Measurements from ENCODE around the gene C6orf62. TPM values are rescaled to one million over a fixed set of nuclear protein-coding genes. Genes with fewer than 3 reads are reported as not detected.
"Not testable (repeated sequence)": the region's sequence is repeated elsewhere in the genome, so short reads cannot be mapped to it uniquely, and the experiment has no call there.

The C6orf62 gene
- polyA plus RNA-seq, 12 donors, result 64.5 to 204 (median 93.1) TPM

DNA sequence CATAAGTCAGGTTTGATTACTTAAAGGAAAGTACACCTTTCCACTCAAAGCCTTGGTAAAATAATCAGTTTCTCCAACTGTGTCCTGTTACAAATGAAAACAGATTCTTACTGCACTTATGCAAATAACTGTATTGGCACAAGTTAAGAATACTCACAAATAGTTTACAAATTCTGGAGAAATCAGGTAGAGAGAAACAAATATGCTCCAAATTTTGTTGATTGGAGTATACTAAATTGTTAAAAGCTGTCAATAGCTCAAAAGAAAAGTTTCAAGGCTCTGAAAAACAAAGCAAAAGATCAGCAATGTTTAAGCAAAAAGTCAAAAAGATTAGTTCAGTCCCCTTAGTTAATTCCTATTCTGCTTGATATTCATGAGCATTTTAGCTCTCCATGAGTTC, 48.5 kb downstream of the C6orf62 start:
- DNase-seq, result not testable (repeated sequence)

DNA sequence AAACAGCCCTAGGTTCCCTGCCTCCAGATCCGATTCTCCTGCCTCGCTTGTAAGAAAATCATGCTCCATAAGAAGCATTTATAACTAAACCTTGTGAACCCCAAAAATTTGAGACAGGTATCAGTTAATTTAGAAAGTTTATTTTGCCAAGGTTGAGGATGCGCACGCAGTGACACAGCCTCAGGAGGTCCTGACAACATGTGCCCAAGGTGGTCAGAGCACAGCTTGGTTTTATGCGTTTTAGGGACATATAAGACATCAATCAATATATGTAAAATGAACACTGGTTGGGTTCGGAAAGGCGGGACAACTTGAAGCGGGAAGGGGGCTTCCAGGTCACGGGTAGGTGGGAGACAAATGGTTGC, 50.0 kb downstream of the C6orf62 start:
- DNase-seq, result no peak

DNA sequence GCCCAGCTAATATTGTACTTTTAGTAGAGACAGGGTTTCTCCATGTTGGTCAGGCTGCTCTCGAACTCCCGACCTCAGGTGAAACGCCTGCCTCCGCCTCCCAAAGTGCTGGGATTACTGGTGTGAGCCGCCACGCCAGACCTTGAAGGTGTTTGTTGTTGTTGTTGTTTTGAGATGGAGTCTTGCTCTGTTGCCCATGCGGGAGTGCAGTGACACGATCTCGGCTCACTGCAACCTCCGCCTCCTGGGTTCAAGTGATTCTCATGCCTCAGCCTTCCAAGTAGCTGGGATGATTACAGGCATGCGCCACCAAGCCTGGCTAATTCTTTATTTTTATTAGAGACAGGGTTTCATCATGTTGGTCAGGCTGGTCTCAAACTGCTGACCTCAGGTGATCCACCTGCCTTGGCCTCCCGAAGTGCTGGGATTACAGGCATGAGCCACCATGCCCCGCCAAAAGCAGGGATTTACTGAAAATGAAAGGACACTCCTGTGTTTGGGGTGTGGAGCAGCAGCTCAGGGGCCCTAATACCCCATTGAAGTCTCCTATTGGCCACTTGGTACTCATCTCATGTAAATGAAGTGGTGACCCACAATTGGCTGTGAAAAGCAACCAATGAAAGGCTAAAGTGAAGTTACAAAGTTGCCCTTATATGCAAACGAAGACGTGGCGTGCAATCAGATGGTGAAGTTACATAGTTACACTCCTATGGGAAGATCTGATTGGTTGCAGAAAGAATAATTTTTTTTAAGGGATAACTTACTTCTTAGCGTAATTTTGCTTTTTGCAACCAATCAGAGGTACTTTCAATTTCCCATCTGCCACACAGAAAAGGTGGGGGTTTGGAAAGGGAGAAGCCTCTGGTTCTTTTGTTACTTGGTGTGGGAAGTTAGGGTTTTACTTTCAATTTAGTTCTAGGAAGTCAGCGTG, 50.6 kb downstream of the C6orf62 start:
- not testable (repeated sequence) for DNase-seq

DNA sequence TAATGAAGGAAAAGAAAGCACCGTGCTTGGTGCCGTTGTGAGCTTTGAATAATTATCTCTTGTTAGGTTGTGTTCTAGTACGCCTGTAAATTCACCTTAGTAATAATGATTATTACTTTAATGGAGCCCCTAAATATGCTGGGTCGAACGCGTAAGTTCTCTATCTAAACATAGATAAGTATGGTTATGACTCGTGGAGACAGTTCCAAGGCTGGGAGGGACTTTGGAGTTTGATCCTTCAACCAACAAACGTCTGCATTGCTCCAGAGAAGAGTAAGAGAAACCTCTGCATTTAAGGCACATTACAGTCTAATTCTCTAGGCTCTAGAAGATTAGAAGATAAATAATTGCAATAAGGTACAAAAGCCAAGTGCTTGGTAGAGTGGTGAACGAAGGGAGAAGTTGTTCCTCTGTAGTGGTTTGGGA, 51.6 kb downstream of the C6orf62 start:
- DNase-seq, result no peak

DNA sequence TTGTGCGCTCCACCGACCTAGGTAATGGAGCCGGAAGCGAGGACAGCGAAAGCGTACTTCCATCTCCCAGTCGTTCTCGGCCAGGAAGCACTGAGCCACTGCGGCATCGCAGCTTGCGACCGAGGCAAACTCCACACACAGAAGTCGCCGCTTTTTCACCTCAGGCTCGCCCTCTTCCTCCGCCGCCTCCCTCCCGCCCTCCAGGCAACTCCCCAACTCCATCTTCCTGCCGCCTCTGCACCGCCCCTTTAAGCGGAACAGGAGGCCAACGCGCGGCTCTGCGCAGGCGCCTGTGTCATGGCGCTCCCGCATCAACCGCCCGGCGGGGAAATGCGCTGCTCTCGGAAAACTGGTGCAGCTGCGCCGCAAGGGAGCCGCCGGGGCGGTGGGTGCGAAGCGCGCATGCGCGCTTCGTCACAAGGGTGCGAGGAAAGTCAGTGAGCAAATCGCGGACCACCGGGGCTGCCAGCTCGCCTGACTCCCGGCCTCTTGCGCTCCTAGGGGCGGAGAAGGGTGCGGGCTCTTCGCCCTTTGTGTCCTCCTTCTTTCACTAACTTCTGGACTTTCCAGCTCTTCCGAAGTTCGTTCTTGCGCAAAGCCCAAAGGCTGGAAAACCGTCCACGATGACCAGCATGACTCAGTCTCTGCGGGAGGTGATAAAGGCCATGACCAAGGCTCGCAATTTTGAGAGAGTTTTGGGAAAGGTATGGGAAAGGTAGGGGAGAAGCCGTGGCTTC, 52.1 kb downstream of the C6orf62 start, which contains the start of the genes ACOT13 and TDP2:
TSS of gene ACOT13 (plus strand) at position 437 of the 737 bp plus-strand sequence. CDS start at position 624, 187 bp downstream.
TSS of gene TDP2 (minus strand) at position 259 of the 737 bp plus-strand sequence. CDS start at position 222, 37 bp downstream.
- DNase-seq, result peak; percentile 99

GRCh38 chr6:24666097-24666640, 52.8 kb downstream of the C6orf62 start:
- DNase-seq, result no peak

DNA sequence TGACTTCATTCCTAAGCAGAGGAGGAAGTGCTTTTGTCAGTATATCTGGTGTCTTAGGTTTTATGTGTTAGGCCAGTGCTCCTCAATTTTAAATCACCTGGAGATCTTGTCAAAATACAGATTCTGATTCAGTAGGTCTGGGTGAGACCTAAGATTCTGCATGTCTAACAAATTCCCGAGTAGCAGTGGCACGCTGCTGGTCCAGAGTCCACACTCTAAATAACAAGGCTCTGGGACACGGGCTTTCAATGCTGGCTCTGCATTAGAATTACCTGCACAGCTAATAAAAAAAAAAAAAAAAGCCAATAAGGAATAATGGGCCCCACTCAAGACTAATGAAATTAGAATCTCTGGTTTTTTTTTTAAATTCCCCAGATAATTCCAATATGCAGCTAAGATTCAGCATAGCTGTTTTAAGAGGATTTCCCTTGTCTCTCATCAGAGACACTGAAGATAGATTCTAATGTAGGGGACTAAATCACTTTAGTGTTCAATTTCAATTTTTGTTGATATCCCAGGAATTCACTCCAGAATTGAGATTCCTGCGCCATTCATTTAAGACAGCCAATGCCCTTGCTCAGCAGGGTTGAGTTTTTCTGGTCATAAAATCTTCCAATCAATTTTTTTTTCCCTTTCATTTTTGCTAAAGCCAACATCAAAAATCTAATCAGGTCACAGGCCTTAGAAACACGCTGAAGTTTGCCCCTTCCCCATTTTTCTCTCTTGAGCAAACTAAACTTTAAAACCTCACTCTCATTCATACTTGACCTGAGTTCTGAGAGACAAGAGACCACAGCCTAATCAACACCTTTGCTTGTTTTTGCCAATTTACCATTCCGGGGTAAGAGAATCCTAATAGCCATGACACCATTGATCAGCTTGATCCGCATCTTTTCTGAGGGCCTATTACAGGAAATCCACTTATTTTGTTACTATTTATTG, 54.6 kb downstream of the C6orf62 start:
- no peak for DNase-seq

GRCh38 chr6:24663189-24663588, 55.8 kb downstream of the C6orf62 start:
- no peak for DNase-seq

DNA sequence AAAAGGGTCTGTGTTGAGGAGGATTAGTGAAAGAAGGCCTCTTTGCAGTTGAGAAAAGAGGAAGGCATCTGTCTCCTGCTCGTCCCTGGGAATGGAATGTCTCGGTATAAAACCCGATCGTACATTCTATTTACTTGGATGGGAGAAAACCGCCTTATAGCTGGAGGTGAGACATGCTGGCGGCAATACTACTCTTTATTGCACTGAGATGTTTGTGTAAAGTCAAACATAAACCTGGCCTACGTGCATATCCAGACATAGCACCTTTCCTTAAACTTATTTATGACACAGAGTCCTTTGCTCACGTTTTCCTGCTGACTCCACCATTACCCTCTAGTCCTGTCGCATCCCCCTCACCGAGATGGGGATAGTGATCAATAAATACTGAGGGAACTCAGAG, 56.7 kb downstream of the C6orf62 start:
- DNase-seq, result no peak

DNA sequence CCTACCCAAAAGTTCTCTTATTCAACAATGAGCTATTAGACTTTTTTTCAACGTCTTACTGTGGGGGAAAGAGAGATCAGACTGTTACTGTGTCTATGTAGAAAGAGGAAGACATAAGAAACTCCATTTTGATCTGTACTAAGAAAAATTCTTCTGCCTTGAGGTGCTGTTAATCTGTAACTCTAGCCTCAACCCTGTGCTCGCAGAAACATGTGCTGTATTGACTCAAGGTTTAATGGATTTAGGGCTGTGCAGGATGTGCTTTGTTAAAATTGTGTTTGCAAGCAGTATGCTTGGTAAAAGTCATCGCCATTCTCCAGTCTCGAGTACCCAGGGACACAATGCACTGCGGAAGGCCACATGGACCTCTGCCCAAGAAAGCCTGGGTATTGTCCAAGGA, 57.2 kb downstream of the C6orf62 start:
- DNase-seq, result not testable (repeated sequence)

DNA sequence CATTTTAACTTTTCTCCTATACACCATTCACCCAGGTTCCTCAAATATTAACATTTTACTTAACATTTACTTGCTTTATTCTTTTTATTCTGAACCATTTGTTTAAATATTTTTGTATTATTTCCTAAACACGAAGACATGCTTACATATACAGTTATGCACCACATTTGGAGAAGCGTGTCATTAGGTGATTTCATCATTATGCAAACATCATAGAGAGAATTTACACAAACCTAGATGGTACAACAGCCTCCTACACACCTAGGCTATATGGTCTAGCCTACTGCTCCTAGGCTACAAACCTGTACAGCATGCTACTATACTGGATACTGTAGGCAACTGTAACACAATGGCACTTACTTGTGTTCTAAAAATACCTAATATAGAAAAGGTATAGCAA, 58.8 kb downstream of the C6orf62 start:
- DNase-seq, result no peak

DNA sequence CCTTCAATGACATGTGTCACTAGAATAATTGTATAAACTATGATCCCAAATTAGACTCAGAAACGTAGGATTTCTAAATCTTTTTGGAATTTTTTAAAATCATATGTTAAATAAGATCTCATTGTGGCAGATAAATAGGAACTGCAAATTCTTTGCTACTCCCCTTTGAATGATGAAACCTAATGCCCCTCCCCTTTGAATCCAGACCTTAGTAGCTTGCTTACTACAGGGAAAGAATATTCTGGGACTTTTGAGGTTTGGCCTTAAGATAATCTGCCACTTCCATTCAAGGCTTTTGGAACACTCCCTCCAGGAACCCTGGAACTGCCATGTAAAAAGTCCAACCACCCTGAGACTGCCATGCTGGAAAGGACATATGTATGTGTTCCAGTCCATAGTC, 59.4 kb downstream of the C6orf62 start:
- DNase-seq, result no peak

DNA sequence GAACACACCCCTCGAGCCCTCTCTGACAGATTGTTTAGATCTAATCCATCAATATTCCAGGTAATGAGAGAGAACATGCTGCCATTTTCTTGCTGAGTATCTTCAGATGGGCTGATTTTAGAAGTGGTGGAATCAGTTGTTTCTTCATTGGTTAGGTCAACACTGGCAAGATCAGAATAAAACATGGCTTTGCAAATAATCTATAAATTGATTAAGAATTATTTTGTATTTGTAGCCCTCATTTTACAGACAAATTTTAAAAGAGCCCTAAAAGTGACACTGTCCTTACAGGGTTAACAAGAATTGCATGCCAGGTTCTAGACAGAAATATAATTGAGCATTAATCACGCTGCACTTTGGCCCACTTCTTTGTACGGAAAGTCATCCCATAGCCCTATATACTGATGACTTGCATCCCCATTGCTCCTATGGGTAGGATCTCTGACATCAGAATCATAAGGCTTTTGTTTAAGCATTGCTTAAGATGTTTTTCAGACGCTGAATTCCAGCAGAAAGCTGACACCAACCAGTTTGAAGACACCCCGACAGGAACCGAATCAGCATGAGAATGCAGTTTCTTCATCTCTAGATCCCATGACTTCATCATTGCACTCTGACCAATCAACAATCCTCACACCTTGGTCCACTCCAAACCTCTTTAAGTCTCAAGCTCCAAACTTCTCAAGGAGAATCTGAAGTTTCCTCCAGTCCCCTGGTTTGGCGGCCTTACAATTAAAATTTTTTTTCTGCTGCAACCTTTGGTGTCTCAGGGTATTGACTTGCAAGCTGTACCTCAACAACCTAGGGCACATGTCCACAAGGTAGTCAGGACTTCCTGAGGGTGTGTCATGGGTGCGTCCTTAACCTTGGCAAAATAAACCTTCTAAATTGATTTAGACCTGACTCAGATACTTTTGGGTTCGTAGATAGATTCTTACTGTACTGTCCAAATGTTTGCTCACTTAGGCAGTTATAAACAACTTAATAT, 60.1 kb downstream of the C6orf62 start:
- DNase-seq, result no peak

DNA sequence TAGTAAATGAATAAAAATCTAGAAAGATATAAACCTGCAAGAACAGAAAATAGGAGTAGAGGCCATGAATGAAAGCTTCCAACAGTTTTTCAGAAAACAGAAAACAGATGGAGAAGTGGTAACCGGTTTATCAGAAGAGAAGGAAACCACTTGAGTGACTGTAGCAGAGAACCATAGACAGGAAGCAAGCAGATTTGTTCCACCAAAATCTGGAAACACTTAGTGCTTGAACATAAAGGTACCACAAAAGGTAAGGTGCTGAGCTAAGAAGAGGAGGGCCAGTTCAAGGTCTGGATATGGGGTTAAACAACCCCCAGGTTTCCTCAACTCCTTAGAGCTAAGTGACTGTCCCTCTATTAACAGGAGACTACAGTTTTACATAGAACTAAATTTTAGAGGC, 63.7 kb downstream of the C6orf62 start:
- DNase-seq, result no peak

Other genes starting within 250 kb of the C6orf62 start
- gene GPLD1, start 229.6 kb downstream of the C6orf62 start, polyA plus RNA-seq (ENCODE audit: insufficient read length in 12 of 12), result 1 to 10 TPM in 10 of 12 donors, not detected in 2; 1.4 to 3.5 (median 2.4) TPM
- gene ALDH5A1, start 224.2 kb downstream of the C6orf62 start, polyA plus RNA-seq (ENCODE audit: insufficient read length in 12 of 12), result 10 to 100 TPM in 5 of 12 donors, 1 to 10 TPM in 6, not detected in 1; 7.8 to 12.8 (median 9.9) TPM
- gene KIAA0319, start 73.0 kb downstream of the C6orf62 start, polyA plus RNA-seq (ENCODE audit: insufficient read length in 12 of 12), result under 1 TPM in 10 of 12 donors, not detected in 2; 0.05 to 0.20 (median 0.13) TPM
- gene TDP2, start 52.3 kb downstream of the C6orf62 start, polyA plus RNA-seq (ENCODE audit: insufficient read length in 12 of 12), result 10 to 100 TPM in 11 of 12 donors, not detected in 1; 23.6 to 60.3 (median 30.2) TPM
- 10 to 100 TPM in 11 of 12 donors, not detected in 1; 10.1 to 23.8 (median 18.8) TPM for gene ACOT13, start 52.1 kb downstream of the C6orf62 start, polyA plus RNA-seq (ENCODE audit: insufficient read length in 12 of 12)
- gene GMNN, start 55.8 kb upstream of the C6orf62 start, polyA plus RNA-seq (ENCODE audit: insufficient read length in 12 of 12), result 10 to 100 TPM in 11 of 12 donors, not detected in 1; 12.1 to 55.5 (median 21.4) TPM
- not detected for gene ARMH2, start 79.8 kb upstream of the C6orf62 start, polyA plus RNA-seq (ENCODE audit: insufficient read length in 12 of 12)
- gene RIPOR2, start 216.8 kb upstream of the C6orf62 start, polyA plus RNA-seq (ENCODE audit: insufficient read length in 12 of 12), result 10 to 100 TPM in 11 of 12 donors, not detected in 1; 22.2 to 39.9 (median 29.9) TPM

Data from muscle of arm (tissue), 12 donors.